SH-SY5Y (cell line): ENCODE data around the gene MYO1B.

Source experiments
- GATA2 ChIP-seq: IDR thresholded peaks from 2 replicates; pipeline ENCODE4 v1.6.1; 2011; ENCODE audit warnings: mild to moderate bottlenecking, low read depth, low read length
- GATA3 ChIP-seq: IDR thresholded peaks from 2 replicates; pipeline ENCODE4 v1.6.1; 2011; ENCODE audit warnings: low read depth, mild to moderate bottlenecking, low read length, moderate library complexity

DNA sequence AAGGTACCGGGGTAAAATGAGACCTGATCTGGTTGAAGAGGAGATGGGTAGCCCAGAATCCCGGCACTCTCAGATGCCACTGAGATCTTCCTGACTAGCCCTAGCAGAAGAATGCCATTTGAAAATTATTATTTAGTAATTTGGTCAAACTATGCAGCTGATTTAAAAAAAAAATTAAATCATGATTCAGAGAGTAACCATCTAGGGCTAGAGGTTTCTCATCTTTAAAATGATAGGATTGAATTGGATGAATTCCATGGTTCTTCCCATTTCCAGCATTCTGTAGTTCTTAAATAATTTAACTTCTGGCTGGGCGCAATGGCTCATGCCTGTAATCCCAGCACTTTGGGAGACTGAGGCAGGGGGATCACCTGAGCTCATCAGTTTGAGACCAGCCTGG is 106.1 kb downstream of the MYO1B start:
- TF ChIP-seq GATA3 (no peak), GATA2 (no peak)
